ENCODE results near the gene RAB7B.

DNA sequence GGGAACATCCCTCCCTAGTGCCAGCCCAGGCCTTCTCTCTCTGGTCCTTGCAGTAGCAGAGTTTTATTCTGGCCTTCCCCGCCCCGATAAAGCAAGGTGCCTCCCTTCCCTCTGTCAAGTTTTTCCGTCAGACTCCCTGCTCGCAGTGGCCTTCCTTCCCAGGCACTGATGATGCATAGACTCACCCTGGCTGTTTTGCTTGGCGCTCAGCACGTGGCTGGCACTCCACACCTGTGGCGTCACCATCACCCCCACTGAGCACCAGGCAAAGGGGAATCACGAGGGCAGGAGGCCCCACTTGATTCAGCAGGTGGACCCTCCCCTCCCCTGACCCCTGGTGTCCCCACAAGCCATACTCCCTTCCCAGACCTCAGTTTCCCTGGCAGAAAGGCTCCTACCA, 67.3 kb downstream of the RAB7B start:
- TF ChIP-seq POLR2AphosphoS5 (IDR thresholded peaks at IDR 0.05; ENCODE audit: low read depth) = no peak
- TF ChIP-seq, protein P1, sequence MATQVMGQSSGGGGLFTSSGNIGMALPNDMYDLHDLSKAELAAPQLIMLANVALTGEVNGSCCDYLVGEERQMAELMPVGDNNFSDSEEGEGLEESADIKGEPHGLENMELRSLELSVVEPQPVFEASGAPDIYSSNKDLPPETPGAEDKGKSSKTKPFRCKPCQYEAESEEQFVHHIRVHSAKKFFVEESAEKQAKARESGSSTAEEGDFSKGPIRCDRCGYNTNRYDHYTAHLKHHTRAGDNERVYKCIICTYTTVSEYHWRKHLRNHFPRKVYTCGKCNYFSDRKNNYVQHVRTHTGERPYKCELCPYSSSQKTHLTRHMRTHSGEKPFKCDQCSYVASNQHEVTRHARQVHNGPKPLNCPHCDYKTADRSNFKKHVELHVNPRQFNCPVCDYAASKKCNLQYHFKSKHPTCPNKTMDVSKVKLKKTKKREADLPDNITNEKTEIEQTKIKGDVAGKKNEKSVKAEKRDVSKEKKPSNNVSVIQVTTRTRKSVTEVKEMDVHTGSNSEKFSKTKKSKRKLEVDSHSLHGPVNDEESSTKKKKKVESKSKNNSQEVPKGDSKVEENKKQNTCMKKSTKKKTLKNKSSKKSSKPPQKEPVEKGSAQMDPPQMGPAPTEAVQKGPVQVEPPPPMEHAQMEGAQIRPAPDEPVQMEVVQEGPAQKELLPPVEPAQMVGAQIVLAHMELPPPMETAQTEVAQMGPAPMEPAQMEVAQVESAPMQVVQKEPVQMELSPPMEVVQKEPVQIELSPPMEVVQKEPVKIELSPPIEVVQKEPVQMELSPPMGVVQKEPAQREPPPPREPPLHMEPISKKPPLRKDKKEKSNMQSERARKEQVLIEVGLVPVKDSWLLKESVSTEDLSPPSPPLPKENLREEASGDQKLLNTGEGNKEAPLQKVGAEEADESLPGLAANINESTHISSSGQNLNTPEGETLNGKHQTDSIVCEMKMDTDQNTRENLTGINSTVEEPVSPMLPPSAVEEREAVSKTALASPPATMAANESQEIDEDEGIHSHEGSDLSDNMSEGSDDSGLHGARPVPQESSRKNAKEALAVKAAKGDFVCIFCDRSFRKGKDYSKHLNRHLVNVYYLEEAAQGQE (IDR thresholded peaks at IDR 0.05; ENCODE audit: insufficient replicate concordance, low read depth) = no peak
- TF ChIP-seq, protein P2, sequence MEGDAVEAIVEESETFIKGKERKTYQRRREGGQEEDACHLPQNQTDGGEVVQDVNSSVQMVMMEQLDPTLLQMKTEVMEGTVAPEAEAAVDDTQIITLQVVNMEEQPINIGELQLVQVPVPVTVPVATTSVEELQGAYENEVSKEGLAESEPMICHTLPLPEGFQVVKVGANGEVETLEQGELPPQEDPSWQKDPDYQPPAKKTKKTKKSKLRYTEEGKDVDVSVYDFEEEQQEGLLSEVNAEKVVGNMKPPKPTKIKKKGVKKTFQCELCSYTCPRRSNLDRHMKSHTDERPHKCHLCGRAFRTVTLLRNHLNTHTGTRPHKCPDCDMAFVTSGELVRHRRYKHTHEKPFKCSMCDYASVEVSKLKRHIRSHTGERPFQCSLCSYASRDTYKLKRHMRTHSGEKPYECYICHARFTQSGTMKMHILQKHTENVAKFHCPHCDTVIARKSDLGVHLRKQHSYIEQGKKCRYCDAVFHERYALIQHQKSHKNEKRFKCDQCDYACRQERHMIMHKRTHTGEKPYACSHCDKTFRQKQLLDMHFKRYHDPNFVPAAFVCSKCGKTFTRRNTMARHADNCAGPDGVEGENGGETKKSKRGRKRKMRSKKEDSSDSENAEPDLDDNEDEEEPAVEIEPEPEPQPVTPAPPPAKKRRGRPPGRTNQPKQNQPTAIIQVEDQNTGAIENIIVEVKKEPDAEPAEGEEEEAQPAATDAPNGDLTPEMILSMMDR (IDR thresholded peaks at IDR 0.05; ENCODE audit: insufficient read depth, low read length) = no peak

All from HL-60 (cell line).